Keratinocyte (primary cell): ENCODE measurements around the gene SCD5. TPM values are rescaled to one million over a fixed set of nuclear protein-coding genes. Genes with fewer than 3 reads are reported as not detected.

Experiments
- DNase-seq: peaks from one replicate; pipeline ENCODE4 v3.0.0-alpha.2; 2011; ENCODE audit warnings: low read depth, missing footprints, low spot score
- FAIRE-seq: peaks from 2 replicates; lab custom pipeline; 2011; peaks lifted over from hg19 to GRCh38; lab: Jason Lieb, UNC
- H2AFZ ChIP-seq: 2 replicates; pipeline ENCODE4 v1.6.0; 2012; ENCODE audit warnings: low read length, control low read depth, inconsistent platforms; ENCODE audit not compliant: control insufficient read depth
- H3K27ac ChIP-seq: 2 replicates; pipeline ENCODE4 v1.5.1; 2011; ENCODE audit warnings: low read length; ENCODE audit not compliant: control insufficient read depth, insufficient read depth
- H3K27me3 ChIP-seq: 3 replicates; pipeline ENCODE4 v1.6.0; 2011; ENCODE audit warnings: low read length; ENCODE audit not compliant: control insufficient read depth, insufficient read depth; ENCODE audit errors: extremely low read depth
- H3K36me3 ChIP-seq, 2 experiments: 2 replicates in 1 of 2; 3 replicates in 1 of 2; pipeline ENCODE4 v1.5.1; 2011; ENCODE audit warnings: low read length in 2 of 2, mild to moderate bottlenecking in 1 of 2; ENCODE audit not compliant: control insufficient read depth in 2 of 2, insufficient read depth in 2 of 2; ENCODE audit errors: extremely low read depth in 1 of 2
- H3K4me1 ChIP-seq: 3 replicates; pipeline ENCODE4 v1.5.1; 2011; ENCODE audit warnings: low read length; ENCODE audit not compliant: control insufficient read depth, insufficient read depth; ENCODE audit errors: extremely low read depth
- H3K4me2 ChIP-seq: 3 replicates; pipeline ENCODE4 v1.6.0; 2011; ENCODE audit warnings: low read depth, low read length; ENCODE audit not compliant: control insufficient read depth, insufficient read depth; ENCODE audit errors: extremely low read depth
- H3K4me3 ChIP-seq, 3 experiments: fragments of 200-600 bp in 1 of 3; sonication (generic) in 1 of 3; 2 replicates in 2 of 3; 3 replicates in 1 of 3; pipeline ENCODE4 v1.5.1; 2011 to 2016; ENCODE audit warnings: low read length in 3 of 3, mild to moderate bottlenecking in 3 of 3, control low read depth in 2 of 3, inconsistent platforms in 1 of 3, low read depth in 1 of 3, mixed read lengths in 1 of 3, mixed run types in 1 of 3, moderate library complexity in 1 of 3; ENCODE audit not compliant: control insufficient read depth in 2 of 3, insufficient read depth in 2 of 3; ENCODE audit errors: extremely low read depth in 1 of 3
- H3K79me2 ChIP-seq: 2 replicates; pipeline ENCODE4 v1.6.0; 2012; ENCODE audit warnings: low read length; ENCODE audit not compliant: control insufficient read depth, insufficient read depth
- H3K9ac ChIP-seq: 3 replicates; pipeline ENCODE4 v1.6.0; 2011; ENCODE audit warnings: low read length; ENCODE audit not compliant: control insufficient read depth, insufficient read depth; ENCODE audit errors: extremely low read depth
- H3K9me1 ChIP-seq: 3 replicates; pipeline ENCODE4 v1.6.0; 2011; ENCODE audit warnings: low read length; ENCODE audit not compliant: control insufficient read depth, insufficient read depth; ENCODE audit errors: extremely low read depth
- H3K9me3 ChIP-seq: 2 replicates; pipeline ENCODE4 v1.5.1; 2012; ENCODE audit warnings: low read depth, low read length; ENCODE audit not compliant: control insufficient read depth
- H4K20me1 ChIP-seq: 3 replicates; pipeline ENCODE4 v1.6.0; 2011; ENCODE audit warnings: low read length; ENCODE audit not compliant: control insufficient read depth, insufficient read depth; ENCODE audit errors: extremely low read depth
- EZH2 ChIP-seq: IDR thresholded peaks from one replicate; pipeline ENCODE4 v1.6.1; 2012; ENCODE audit warnings: inconsistent platforms, mild to moderate bottlenecking, low read length, moderate library complexity
- dilution Hi-C: fragments of 300-500 bp; cut with MboI; formaldehyde crosslinking; loops from one replicate; pipeline ENCODE4 v1.7.0; 2020; ENCODE audit warnings: low sequenced_read_pairs; ENCODE audit not compliant: extremely low pct_ligation_motif_present
- polyA plus RNA-seq, 5 experiments: library from polyadenylated mRNA; depleted of rRNA in 3 of 5; stranded (reverse) in 3 of 5; stranded (forward) in 1 of 5; unstranded in 1 of 5; fragments of >200 nt; gene quantifications; 1 replicate in 1 of 5; 2 replicates in 3 of 5; 3 replicates in 1 of 5; pipeline versions ENCODE4 v1.2.1 to v1.2.3, GENCODE V29; 2011 to 2012; ENCODE audit warnings: missing spikeins in 2 of 5, low read depth in 1 of 5, low replicate concordance in 1 of 5
- TF ChIP-seq, protein P1 (sequence below), 3 experiments: IDR thresholded peaks in 1 of 3; conservative IDR thresholded peaks in 1 of 3; optimal IDR thresholded peaks in 1 of 3; 2 replicates in 2 of 3; 3 replicates in 1 of 3; pipeline versions ENCODE3 to v1.5.1; 2011; ENCODE audit warnings: low read length in 3 of 3, mild to moderate bottlenecking in 3 of 3, moderate library complexity in 2 of 3, control low read depth in 1 of 3, inconsistent platforms in 1 of 3; ENCODE audit not compliant: insufficient read depth in 2 of 3; ENCODE audit errors: extremely low read depth in 1 of 3

The SCD5 gene
- polyA plus RNA-seq, 1 donor (not counting 4 experiments of a cell fraction or from before 2014, with no cell fraction given) = 39.4 TPM

DNA sequence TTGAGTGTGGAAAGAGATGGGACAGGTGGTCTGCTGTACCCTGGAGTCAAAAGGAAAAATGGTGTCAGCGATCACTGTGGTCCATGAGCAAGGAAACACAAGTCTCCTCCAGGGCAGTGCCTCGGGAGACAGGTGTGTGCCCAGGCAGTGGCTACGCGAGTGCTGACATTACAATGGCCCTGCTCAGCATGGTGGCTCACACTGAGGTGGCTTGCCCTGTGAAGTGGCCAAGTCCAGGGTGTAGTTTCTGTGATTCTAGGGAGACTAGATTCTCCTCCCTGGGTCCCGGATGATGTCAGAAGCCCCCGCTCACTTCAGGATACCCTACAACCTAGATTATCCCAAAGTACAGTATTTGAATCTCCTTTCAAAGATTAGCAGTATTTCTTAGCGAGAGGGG, 192.0 kb downstream of the SCD5 start:
- TF ChIP-seq EZH2 = no peak
- TF ChIP-seq, protein P1, sequence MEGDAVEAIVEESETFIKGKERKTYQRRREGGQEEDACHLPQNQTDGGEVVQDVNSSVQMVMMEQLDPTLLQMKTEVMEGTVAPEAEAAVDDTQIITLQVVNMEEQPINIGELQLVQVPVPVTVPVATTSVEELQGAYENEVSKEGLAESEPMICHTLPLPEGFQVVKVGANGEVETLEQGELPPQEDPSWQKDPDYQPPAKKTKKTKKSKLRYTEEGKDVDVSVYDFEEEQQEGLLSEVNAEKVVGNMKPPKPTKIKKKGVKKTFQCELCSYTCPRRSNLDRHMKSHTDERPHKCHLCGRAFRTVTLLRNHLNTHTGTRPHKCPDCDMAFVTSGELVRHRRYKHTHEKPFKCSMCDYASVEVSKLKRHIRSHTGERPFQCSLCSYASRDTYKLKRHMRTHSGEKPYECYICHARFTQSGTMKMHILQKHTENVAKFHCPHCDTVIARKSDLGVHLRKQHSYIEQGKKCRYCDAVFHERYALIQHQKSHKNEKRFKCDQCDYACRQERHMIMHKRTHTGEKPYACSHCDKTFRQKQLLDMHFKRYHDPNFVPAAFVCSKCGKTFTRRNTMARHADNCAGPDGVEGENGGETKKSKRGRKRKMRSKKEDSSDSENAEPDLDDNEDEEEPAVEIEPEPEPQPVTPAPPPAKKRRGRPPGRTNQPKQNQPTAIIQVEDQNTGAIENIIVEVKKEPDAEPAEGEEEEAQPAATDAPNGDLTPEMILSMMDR (optimal IDR thresholded peaks at IDR 0.05 in 1 of 3, IDR thresholded peaks at IDR 0.05 in 1 of 3, conservative IDR thresholded peaks at IDR 0.05 in 1 of 3; ENCODE audit: extremely low read depth in 1 of 3, insufficient read depth in 2 of 3, low read length in 3 of 3) = no peak
- Histone ChIP-seq H3K9ac (no peak overlapping the region), H3K4me2 (no peak overlapping the region), H3K4me1 (no peaks in the 10 kb centered on the region), H2AFZ (no peak overlapping the region), H3K9me1 (no peaks in the 10 kb centered on the region), H3K4me3 (no peak overlapping the region), H3K9me3 (no peaks in the 10 kb centered on the region), H3K27ac (no peak overlapping the region), H3K36me3 (no peaks in the 10 kb centered on the region), H3K79me2 (no peaks in the 10 kb centered on the region), H4K20me1 (no peaks in the 10 kb centered on the region), H3K27me3 (no peaks in the 10 kb centered on the region)
- dilution Hi-C loops = no loop called here
- no peak for DNase-seq
- FAIRE-seq = no peak

DNA sequence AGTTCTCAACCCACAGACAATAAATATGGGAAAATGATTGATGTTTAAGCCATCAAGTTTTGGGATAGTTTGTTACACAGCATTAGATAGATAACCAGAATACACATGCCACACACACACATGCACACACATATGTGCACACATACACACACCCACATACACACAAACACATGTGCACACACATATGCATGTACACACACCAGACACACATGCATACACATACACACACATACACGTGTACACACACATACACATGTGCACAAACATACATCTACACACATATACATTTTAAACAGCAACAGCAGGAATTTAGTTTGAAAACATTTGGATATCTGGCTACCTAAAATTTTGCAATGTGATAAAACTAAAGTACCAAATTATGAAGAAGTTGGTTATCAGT, 194.1 kb downstream of the SCD5 start:
- H3K4me2 ChIP-seq = no peak overlapping the region
- no peak for TF ChIP-seq EZH2
- TF ChIP-seq, protein P1 (optimal IDR thresholded peaks at IDR 0.05 in 1 of 3, IDR thresholded peaks at IDR 0.05 in 1 of 3, conservative IDR thresholded peaks at IDR 0.05 in 1 of 3; ENCODE audit: extremely low read depth in 1 of 3, insufficient read depth in 2 of 3, low read length in 3 of 3) = no peak
- H3K4me3 ChIP-seq = no peak overlapping the region
- DNase-seq = no peak
- H2AFZ ChIP-seq = no peak overlapping the region
- no peak for FAIRE-seq
- H3K36me3 ChIP-seq = no peaks in the 10 kb centered on the region
- dilution Hi-C loops = no loop called here
- H4K20me1 ChIP-seq = no peaks in the 10 kb centered on the region
- H3K9me3 ChIP-seq = no peaks in the 10 kb centered on the region
- H3K9me1 ChIP-seq = no peaks in the 10 kb centered on the region
- H3K4me1 ChIP-seq = no peaks in the 10 kb centered on the region
- H3K27me3 ChIP-seq = no peaks in the 10 kb centered on the region
- H3K27ac ChIP-seq = no peak overlapping the region
- no peak overlapping the region for H3K9ac ChIP-seq
- H3K79me2 ChIP-seq = no peaks in the 10 kb centered on the region
